H1 (cell line): ENCODE data around the gene DGKH. TPM values are rescaled to one million over a fixed set of nuclear protein-coding genes. Genes with fewer than 3 reads are reported as not detected.

Experiments used
- CEBPB ChIP-seq: IDR thresholded peaks from 2 replicates; pipeline ENCODE4 v1.6.1; 2012; ENCODE audit warnings: low read depth, low read length
- KDM1A ChIP-seq: fragments of 200-600, 300-600 bp; sonication (generic); IDR thresholded peaks from 2 replicates; pipeline ENCODE4 v1.7.1; 2016; ENCODE audit warnings: mild to moderate bottlenecking, low read length, borderline replicate concordance
- PHF8 ChIP-seq: fragments of 200-600 bp; sonication (generic); conservative IDR thresholded peaks from 2 replicates; pipeline ENCODE4 v1.7.1; 2012; ENCODE audit warnings: low read depth, mild to moderate bottlenecking, inconsistent platforms, low read length, moderate library complexity
- SP4 ChIP-seq: IDR thresholded peaks from 2 replicates; pipeline ENCODE4 v1.6.1; 2012; ENCODE audit warnings: low read length, inconsistent platforms
- TCF12 ChIP-seq: IDR thresholded peaks from 2 replicates; pipeline ENCODE4 v1.6.1; 2011; ENCODE audit warnings: low read depth, mild to moderate bottlenecking, low read length
- TEAD4 ChIP-seq: IDR thresholded peaks from 2 replicates; pipeline ENCODE4 v1.6.1; 2012; ENCODE audit warnings: low read depth, low read length, inconsistent platforms, mixed read lengths
- polyA plus RNA-seq, 7 experiments: library from polyadenylated mRNA; depleted of rRNA in 3 of 7; stranded (reverse) in 5 of 7; unstranded in 2 of 7; fragments of >200 nt in 5 of 7; fragments of 200-250 nt in 2 of 7; gene quantifications; 1 replicate in 5 of 7; 2 replicates in 1 of 7; 4 replicates in 1 of 7; pipeline versions ENCODE4 v1.2.1 to v1.2.3, GENCODE V29; 2011 to 2013; ENCODE audit warnings: missing spikeins in 2 of 7, mixed read lengths in 2 of 7
- total RNA-seq: library from RNA; stranded (reverse); fragmentation: NEBNext Ultra II Directional; extraction: Animal tissue kit (Norgen Biotek cat#: 25700); gene quantifications from 2 replicates; pipeline ENCODE4 v1.2.1, GENCODE V29; 2021

The DGKH gene
- total and polyA plus RNA-seq, 2 of the 8 experiments (the other 6 are each of a cell fraction or from before 2014, with no cell fraction given) = 2.1 to 7.9 TPM

DNA sequence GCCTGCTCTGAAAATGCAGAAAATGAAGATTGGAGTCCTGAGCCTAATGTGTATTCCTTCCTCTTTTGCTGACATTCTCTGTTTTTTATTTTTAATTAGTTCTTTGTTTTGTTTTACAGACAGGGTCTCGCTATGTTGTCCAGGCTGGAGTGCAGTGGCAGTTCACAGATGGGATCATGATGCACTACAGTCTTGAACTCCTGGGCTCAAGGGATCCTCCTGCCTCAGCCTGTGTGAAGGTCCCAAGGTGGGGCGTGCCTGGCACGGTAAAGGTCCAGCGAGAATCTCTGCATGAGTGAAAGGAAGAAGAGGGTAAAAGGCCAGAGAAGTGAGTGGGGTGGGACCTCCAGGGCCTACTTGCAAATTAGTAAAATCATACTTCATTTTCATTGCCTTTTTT lies 34.3 kb upstream of the DGKH start (continued):
- no peak for TF ChIP-seq TCF12
- no peak for TF ChIP-seq SP4
- TF ChIP-seq KDM1A = no peak
- no peak for TF ChIP-seq TEAD4
- no peak for TF ChIP-seq PHF8
- TF ChIP-seq CEBPB = no peak
